Vagina (tissue), 2 donors: ENCODE measurements around the gene DNAJC13. TPM values are rescaled to one million over a fixed set of nuclear protein-coding genes. Genes with fewer than 3 reads are reported as not detected.

ENCODE experiments used
- DNase-seq, 2 donors: peaks; one replicate each; pipeline ENCODE4 v3.0.0-alpha.2; 2017; ENCODE audit errors: extremely low spot score in 2 of 2
- H3K27ac ChIP-seq: fragments of 200-600 bp; sonication (generic); one replicate; pipeline ENCODE4 v1.5.1; 2019
- H3K27me3 ChIP-seq: fragments of 200-600 bp; sonication (generic); one replicate; pipeline ENCODE4 v1.5.1; 2019
- H3K36me3 ChIP-seq, 2 donors: fragments of 200-600 bp; sonication (generic); one replicate each; pipeline ENCODE4 v1.5.1; 2017 to 2019
- H3K4me1 ChIP-seq: fragments of 200-600 bp; sonication (generic); one replicate; pipeline ENCODE4 v1.5.1; 2019
- H3K4me3 ChIP-seq, 2 donors: fragments of 200-600 bp; sonication (generic); 1 replicate in 1 of 2; 2 replicates in 1 of 2; pipeline ENCODE4 v1.5.1; 2016 to 2019
- H3K9me3 ChIP-seq: fragments of 200-600 bp; sonication (generic); one replicate; pipeline ENCODE4 v1.5.1; 2019
- CTCF ChIP-seq, 3 experiments: fragments of 450-650 bp in 2 of 3; fragments of 200-600 bp in 1 of 3; sonication (generic) in 1 of 3; IDR thresholded peaks; one replicate each; pipeline ENCODE4 v1.5.1; 2017 to 2019; ENCODE audit warnings: antibody characterized with exemption in 3 of 3, mild to moderate bottlenecking in 2 of 3, moderate library complexity in 2 of 3
- POLR2A ChIP-seq, 2 donors: fragments of 450-650 bp; IDR thresholded peaks; one replicate each; pipeline ENCODE4 v1.6.1; 2017; ENCODE audit warnings: antibody characterized with exemption in 2 of 2, mild to moderate bottlenecking in 2 of 2, moderate library complexity in 2 of 2
- POLR2AphosphoS5 ChIP-seq, 2 donors: sonication (generic); formaldehyde crosslinking; IDR thresholded peaks; one replicate each; pipeline ENCODE4 v1.9.0; 2017; ENCODE audit warnings: antibody characterized with exemption in 2 of 2, mild to moderate bottlenecking in 2 of 2, low read depth in 1 of 2; ENCODE audit not compliant: insufficient read depth in 1 of 2
- intact Hi-C: fragments of 100-400 bp; cut with DNase I; formaldehyde crosslinking; loops from one replicate; pipeline ENCODE4 v1.15.1; 2023
- total RNA-seq: library from RNA; depleted of rRNA; stranded (reverse); fragments of >200 nt; gene quantifications from one replicate; pipeline ENCODE4 v1.2.3, GENCODE V29; 2016

The DNAJC13 gene
- total RNA-seq, 1 donor from 2014 or later, result 26.5 TPM

GRCh38 chr3:132406587-132406986, 10.7 kb upstream of the DNAJC13 start:
- Histone ChIP-seq H3K36me3 (no peaks in the 10 kb centered on the region), H3K27me3 (no peaks in the 10 kb centered on the region), H3K4me1 (no peaks in the 10 kb centered on the region), H3K27ac (no peak overlapping the region), H3K9me3 (no peaks in the 10 kb centered on the region), H3K4me3 (no peak overlapping the region)
- TF ChIP-seq POLR2A (IDR thresholded peaks at IDR 0.05), result no peak
- no peak for TF ChIP-seq CTCF (IDR thresholded peaks at IDR 0.05)
- TF ChIP-seq POLR2AphosphoS5 (IDR thresholded peaks at IDR 0.05; ENCODE audit: insufficient read depth in 1 of 2, low read depth in 1 of 2), result no peak
- intact Hi-C loops, result no loop called here
- no peak for DNase-seq

DNA sequence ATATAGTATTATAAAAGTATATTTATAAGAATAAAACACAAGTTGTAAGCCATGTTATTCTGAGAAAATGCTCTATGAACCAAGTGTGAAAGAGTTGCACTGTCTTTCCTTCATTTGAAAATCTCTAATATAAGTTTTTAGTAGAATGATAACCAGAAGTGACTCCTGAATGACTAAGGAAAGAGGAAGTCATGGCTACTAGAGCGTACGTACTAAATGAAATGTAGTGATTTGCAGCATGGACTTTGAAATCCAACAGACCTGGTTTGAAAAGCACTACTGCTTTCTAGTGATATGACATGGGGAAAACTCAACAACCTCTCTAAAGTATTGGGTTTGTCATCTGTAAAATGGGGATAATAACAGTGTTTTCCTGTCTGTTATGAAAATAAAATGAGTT, 10.3 kb upstream of the DNAJC13 start:
- TF ChIP-seq POLR2AphosphoS5 (IDR thresholded peaks at IDR 0.05; ENCODE audit: insufficient read depth in 1 of 2, low read depth in 1 of 2) (no peak), POLR2A (IDR thresholded peaks at IDR 0.05) (no peak)
- DNase-seq, result no peak
- intact Hi-C loops, result no loop called here
- Histone ChIP-seq H3K9me3 (no peaks in the 10 kb centered on the region), H3K36me3 (no peaks in the 10 kb centered on the region), H3K4me3 (no peak overlapping the region), H3K27ac (no peak overlapping the region), H3K27me3 (no peaks in the 10 kb centered on the region), H3K4me1 (no peaks in the 10 kb centered on the region)

DNA sequence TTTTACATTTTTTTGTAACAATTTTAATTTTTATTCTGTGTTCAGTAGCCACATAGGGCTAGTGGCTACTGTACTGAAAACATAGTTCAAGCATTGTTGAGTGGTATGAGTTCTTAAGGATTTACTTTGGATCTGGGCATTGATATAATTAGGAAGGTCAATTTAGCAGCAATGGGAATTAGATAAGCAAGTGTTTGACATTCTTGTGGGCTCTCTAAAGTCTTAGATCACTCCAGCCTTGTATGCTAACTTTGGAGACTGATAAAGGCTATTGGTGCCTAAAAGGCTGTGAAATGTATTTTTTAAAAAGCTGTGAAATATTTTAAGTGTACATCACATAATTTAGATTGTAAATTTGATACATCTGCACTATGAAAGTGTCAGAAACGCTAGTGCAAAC, 2.5 kb upstream of the DNAJC13 start:
- H3K4me3 ChIP-seq, result no peak overlapping the region
- no peaks in the 10 kb centered on the region for H3K9me3 ChIP-seq
- H3K27me3 ChIP-seq, result no peaks in the 10 kb centered on the region
- DNase-seq, result no peak
- peaks cover 23% of the 10 kb centered on the region for H3K4me1 ChIP-seq
- intact Hi-C loops, result no loop called here
- H3K36me3 ChIP-seq, result no peaks in the 10 kb centered on the region
- H3K27ac ChIP-seq, result no peak overlapping the region
- TF ChIP-seq POLR2A (IDR thresholded peaks at IDR 0.05), result no peak
- TF ChIP-seq CTCF (IDR thresholded peaks at IDR 0.05), result no peak
- TF ChIP-seq POLR2AphosphoS5 (IDR thresholded peaks at IDR 0.05; ENCODE audit: insufficient read depth in 1 of 2, low read depth in 1 of 2), result no peak

- TF ChIP-seq CTCF (IDR thresholded peaks at IDR 0.05) (no peak), POLR2A (IDR thresholded peaks at IDR 0.05) (no peak), POLR2AphosphoS5 (IDR thresholded peaks at IDR 0.05; ENCODE audit: insufficient read depth in 1 of 2, low read depth in 1 of 2) (no peak)
- no peaks in the 10 kb centered on the region for H3K36me3 ChIP-seq
- no peak for DNase-seq
- H3K27me3 ChIP-seq, result no peaks in the 10 kb centered on the region
- H3K9me3 ChIP-seq, result no peaks in the 10 kb centered on the region
- H3K4me3 ChIP-seq, result no peak overlapping the region
- intact Hi-C loops, result no loop called here
- peaks cover 28% of the 10 kb centered on the region for H3K4me1 ChIP-seq
- peak overlapping the region; percentile 96 for H3K27ac ChIP-seq
Measured at GRCh38 chr3:132416161-132416560, 1.1 kb upstream of the DNAJC13 start.

DNA sequence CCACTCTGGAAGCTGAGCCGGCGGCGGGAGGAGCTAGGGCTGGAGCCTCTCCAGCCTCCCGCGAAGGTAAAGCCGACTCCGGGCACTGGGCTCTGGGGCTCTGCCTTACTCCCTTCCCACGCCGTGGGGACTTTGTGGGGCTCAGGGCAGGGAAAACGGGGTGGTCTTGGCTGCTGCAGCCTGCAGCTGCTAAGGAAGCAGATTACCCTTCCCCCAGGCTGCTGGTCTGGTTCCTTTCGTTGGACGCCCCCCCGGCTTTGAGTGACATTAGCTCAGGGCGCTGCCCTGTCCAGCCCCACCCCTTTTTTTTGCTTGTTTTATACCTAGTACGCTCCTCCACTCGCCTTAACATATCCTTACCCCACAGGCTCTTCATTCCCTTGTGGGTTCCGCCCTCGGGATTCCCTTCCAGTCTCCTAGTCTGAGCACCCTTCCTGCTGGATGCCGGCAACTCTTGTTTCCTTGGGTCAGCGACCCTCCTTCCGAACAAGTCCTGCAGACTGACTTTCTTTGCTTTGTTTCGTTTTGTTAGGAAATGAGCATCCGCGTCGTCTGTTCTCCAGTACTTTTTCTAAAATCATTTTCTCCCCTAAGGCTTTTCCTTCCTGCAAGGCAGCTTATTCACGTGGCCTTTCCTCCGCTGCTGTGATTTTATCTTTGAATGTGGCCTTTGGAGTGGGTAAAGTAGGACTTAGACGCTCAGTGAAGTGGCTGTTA, 551 bp downstream of the DNAJC13 start:
- Histone ChIP-seq H3K9me3 (no peaks in the 10 kb centered on the region), H3K4me1 (peaks cover 32% of the 10 kb centered on the region), H3K4me3 (peak overlapping the region; percentile 98), H3K36me3 (no peaks in the 10 kb centered on the region), H3K27ac (peak overlapping the region; percentile 96), H3K27me3 (no peaks in the 10 kb centered on the region)
- intact Hi-C loops, result no loop called here
- peak in 1 of 2 donors; percentile 90 for DNase-seq
- no peak for TF ChIP-seq POLR2A (IDR thresholded peaks at IDR 0.05)
- TF ChIP-seq POLR2AphosphoS5 (IDR thresholded peaks at IDR 0.05; ENCODE audit: insufficient read depth in 1 of 2, low read depth in 1 of 2), result peak in 1 of 2 donors; percentile 52

- DNase-seq, result no peak
- Histone ChIP-seq H3K27me3 (no peaks in the 10 kb centered on the region), H3K4me1 (peaks cover 32% of the 10 kb centered on the region), H3K9me3 (no peaks in the 10 kb centered on the region), H3K4me3 (peak overlapping the region in 1 of 2 donors; percentile 98), H3K27ac (no peak overlapping the region), H3K36me3 (no peaks in the 10 kb centered on the region)
- no peak for TF ChIP-seq POLR2AphosphoS5 (IDR thresholded peaks at IDR 0.05; ENCODE audit: insufficient read depth in 1 of 2, low read depth in 1 of 2)
- TF ChIP-seq CTCF (IDR thresholded peaks at IDR 0.05), result no peak
- TF ChIP-seq POLR2A (IDR thresholded peaks at IDR 0.05), result no peak
- intact Hi-C loops, result no loop called here
Measured at GRCh38 chr3:132418916-132419315, 1.6 kb downstream of the DNAJC13 start.
